ENCODE results near the gene NDOR1.

DNA sequence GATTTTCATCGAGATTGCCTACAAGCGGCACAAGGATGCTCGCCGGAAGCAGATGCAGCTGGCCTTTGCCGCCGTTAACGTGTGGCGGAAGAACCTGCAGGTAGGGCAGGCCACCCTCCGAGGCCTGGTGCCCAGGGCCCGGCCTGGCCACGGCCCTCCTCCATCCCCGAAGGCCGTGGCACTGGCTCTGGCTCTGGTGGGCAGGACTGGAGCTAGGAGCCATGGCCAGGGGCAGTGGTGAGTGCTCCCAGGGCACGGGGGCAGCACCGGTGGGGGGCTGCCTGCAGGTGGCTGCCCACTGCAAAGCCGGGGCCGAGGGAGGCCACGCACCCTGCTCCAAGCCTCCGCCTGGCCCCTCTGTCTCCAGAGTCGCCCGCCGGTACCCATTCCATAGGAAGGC lies 41.7 kb upstream of the NDOR1 start:
- TF ChIP-seq CTCF (conservative IDR thresholded peaks at IDR 0.05; ENCODE audit: low read length) (no peak), EZH2phosphoT487 (IDR thresholded peaks at IDR 0.05; ENCODE audit: borderline replicate concordance) (no peak)

All from Loucy (cell line).